Ascending aorta (tissue), 2 donors: ENCODE results near the gene TMPRSS6. TPM values are rescaled to one million over a fixed set of nuclear protein-coding genes. Genes with fewer than 3 reads are reported as not detected.

Experiments used
- DNase-seq, 2 donors: peaks; one replicate each; pipeline ENCODE4 v3.0.0-alpha.2; 2019; ENCODE audit warnings: low spot score in 2 of 2
- H3K27ac ChIP-seq, 2 donors: fragments of 200-600 bp; sonication (generic); one replicate each; pipeline ENCODE4 v1.5.1; 2016 to 2017; ENCODE audit warnings: mild to moderate bottlenecking in 1 of 2
- H3K27me3 ChIP-seq: fragments of 200-600 bp; sonication (generic); one replicate; pipeline ENCODE4 v1.5.1; 2017
- H3K36me3 ChIP-seq, 2 donors: fragments of 200-600 bp; sonication (generic); one replicate each; pipeline ENCODE4 v1.5.1; 2016
- H3K4me1 ChIP-seq, 2 donors: fragments of 200-600 bp; sonication (generic); one replicate each; pipeline ENCODE4 v1.5.1; 2016 to 2017; ENCODE audit warnings: mild to moderate bottlenecking in 1 of 2
- H3K4me3 ChIP-seq, 2 donors: fragments of 200-600 bp; sonication (generic); one replicate each; pipeline ENCODE4 v1.5.1; 2016 to 2017; ENCODE audit warnings: mild to moderate bottlenecking in 1 of 2
- H3K9me3 ChIP-seq, 2 donors: fragments of 200-600 bp; sonication (generic); one replicate each; pipeline ENCODE4 v1.5.1; 2016
- intact Hi-C: fragments of 100-400 bp; cut with DNase I; formaldehyde crosslinking; loops from one replicate; pipeline ENCODE4 v1.15.1; 2023
- total RNA-seq: library from RNA; depleted of rRNA; stranded (reverse); fragments of >200 nt; gene quantifications from one replicate; pipeline ENCODE4 v1.1.0, GENCODE V29; 2016
- TF ChIP-seq, protein P1 (sequence below), 3 experiments: fragments of 200-600 bp in 2 of 3; fragments of 450-650 bp in 1 of 3; sonication (generic) in 2 of 3; IDR thresholded peaks; one replicate each; pipeline ENCODE4 v1.5.1; 2016 to 2019; ENCODE audit warnings: antibody characterized with exemption in 3 of 3, mild to moderate bottlenecking in 1 of 3, moderate library complexity in 1 of 3

TMPRSS6 gene
- total RNA-seq, 1 donor from 2014 or later, result not detected

DNA sequence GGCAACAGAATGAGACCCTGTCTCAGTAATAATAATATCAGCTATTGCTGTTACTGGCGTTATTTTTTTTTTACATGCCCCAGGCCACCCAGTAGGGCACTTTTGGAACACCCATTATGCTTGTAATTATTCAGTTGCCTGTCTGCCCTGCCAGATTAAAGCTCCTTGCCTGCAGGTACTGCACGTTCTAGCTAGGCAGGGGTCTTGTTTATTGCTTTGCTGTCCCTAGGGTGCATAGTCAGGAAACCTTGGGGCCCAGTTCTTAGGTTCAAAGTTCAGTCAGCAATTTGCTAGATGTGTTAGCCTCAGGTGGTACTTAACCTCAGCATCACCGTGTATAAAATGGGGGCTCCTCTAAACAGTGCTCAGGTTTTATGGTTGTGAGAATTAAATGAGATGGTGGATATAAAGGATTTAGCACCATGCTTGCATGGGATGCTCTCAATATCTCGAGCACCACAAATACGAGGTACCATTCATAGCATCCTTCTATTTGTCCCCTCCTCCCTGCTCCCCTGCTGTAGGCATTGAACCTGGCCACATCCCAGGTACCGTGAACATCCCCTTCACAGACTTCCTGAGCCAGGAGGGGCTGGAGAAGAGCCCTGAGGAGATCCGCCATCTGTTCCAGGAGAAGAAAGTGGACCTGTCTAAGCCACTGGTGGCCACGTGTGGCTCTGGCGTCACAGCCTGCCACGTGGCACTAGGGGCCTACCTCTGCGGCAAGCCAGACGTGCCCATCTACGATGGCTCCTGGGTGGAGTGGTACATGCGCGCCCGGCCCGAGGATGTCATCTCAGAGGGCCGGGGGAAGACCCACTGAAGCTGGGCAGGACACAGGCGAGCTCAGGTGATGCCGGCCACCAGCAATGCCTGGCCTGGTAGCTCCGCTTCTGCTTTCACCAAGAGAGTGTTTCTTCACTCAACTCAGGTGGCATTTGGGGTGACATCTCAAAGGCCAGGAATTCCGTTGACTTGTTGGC, 80.5 kb downstream of the TMPRSS6 start:
- TF ChIP-seq, protein P1, sequence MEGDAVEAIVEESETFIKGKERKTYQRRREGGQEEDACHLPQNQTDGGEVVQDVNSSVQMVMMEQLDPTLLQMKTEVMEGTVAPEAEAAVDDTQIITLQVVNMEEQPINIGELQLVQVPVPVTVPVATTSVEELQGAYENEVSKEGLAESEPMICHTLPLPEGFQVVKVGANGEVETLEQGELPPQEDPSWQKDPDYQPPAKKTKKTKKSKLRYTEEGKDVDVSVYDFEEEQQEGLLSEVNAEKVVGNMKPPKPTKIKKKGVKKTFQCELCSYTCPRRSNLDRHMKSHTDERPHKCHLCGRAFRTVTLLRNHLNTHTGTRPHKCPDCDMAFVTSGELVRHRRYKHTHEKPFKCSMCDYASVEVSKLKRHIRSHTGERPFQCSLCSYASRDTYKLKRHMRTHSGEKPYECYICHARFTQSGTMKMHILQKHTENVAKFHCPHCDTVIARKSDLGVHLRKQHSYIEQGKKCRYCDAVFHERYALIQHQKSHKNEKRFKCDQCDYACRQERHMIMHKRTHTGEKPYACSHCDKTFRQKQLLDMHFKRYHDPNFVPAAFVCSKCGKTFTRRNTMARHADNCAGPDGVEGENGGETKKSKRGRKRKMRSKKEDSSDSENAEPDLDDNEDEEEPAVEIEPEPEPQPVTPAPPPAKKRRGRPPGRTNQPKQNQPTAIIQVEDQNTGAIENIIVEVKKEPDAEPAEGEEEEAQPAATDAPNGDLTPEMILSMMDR (IDR thresholded peaks at IDR 0.05), result no peak
- no peak for DNase-seq
- no peaks in the 10 kb centered on the region for H3K4me1 ChIP-seq
- H3K9me3 ChIP-seq, result no peaks in the 10 kb centered on the region
- peaks cover 55 to 62% of the 10 kb centered on the region in 2 donors for H3K36me3 ChIP-seq
- no peak overlapping the region for H3K4me3 ChIP-seq
- H3K27ac ChIP-seq, result no peak overlapping the region
- intact Hi-C loops, result no loop called here
- H3K27me3 ChIP-seq, result no peaks in the 10 kb centered on the region

DNA sequence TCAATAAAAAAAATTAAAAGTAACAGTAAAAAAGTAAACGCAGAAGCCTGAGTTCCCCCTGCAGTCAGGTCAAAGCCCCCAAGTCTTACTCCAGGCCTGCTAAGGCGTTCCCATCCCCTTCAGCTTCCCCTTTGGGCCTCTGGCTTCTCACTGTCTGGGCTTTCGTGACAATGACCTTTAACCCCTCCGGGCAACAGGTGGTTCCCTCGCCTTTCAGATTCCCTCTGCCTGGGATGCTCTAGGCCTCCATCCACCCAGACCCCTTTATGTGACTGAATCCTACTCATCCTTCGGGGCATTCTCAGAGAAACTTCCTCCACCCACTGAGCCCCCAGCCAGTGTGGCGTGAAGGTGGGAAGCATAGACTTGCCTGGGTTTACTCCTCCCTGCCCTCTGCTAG, 82.0 kb downstream of the TMPRSS6 start:
- Histone ChIP-seq H3K27ac (no peak overlapping the region), H3K36me3 (peaks cover 55 to 62% of the 10 kb centered on the region in 2 donors), H3K9me3 (no peaks in the 10 kb centered on the region), H3K4me3 (no peak overlapping the region), H3K4me1 (peaks cover 0 to 6% of the 10 kb centered on the region in 2 donors), H3K27me3 (no peaks in the 10 kb centered on the region)
- DNase-seq, result no peak
- TF ChIP-seq, protein P1 (IDR thresholded peaks at IDR 0.05), result no peak
- intact Hi-C loops, result no loop called here

DNA sequence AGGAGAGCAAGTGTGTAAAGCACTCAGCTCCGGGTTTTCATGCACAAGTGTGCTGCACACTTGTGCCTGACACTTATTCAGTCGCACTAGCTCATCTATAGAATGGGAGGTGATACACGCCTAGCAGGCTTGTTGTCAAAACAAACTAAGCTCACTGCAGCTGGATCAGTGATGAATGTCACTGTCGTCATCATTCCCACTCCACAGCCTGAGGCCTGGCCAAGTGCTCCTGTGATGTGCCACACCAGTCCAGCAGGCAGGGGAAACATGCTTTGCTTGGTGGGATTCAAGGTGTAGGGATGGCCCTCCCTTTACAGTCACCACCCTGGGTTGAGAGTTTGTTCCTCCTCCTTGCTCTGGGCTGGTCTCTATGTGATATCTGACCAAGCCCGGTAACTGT, 83.2 kb downstream of the TMPRSS6 start:
- TF ChIP-seq, protein P1 (IDR thresholded peaks at IDR 0.05), result no peak
- no peak overlapping the region for H3K27ac ChIP-seq
- peaks cover 55 to 62% of the 10 kb centered on the region in 2 donors for H3K36me3 ChIP-seq
- no peaks in the 10 kb centered on the region for H3K9me3 ChIP-seq
- peaks cover 0 to 18% of the 10 kb centered on the region in 2 donors for H3K4me1 ChIP-seq
- no peaks in the 10 kb centered on the region for H3K27me3 ChIP-seq
- intact Hi-C loops, result no loop called here
- no peak for DNase-seq
- no peak overlapping the region for H3K4me3 ChIP-seq

DNA sequence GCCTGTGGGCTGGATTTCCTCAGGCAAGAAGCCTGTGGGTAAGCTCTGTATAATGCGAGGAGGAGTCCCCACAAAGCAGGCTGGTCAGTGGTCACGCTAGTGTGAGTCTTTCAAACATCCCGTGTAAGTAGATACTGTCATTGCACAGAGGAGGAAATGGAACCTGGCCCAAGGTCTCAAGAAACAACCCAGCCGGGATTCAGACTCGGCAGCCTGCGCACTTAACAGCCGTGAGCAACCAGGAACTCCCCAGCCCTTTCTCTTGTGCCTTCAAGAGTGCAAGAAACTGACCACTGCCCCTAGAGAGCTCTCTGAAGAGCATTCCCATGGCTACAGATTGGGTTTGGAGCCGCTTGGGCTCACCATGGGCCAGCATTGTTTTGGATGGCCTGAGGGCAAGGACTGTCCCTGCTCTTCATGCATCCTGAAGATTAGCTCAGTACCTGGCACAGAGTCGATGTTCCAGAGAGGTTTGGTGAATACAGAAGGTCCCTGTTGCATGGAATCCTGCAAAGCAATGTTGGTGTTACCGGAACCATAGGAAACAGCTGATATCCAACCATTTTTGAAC, 83.9 kb downstream of the TMPRSS6 start:
- H3K27ac ChIP-seq, result no peak overlapping the region
- peaks cover 3 to 25% of the 10 kb centered on the region in 2 donors for H3K4me1 ChIP-seq
- no peaks in the 10 kb centered on the region for H3K27me3 ChIP-seq
- TF ChIP-seq, protein P1 (IDR thresholded peaks at IDR 0.05), result no peak
- peaks cover 55 to 62% of the 10 kb centered on the region in 2 donors for H3K36me3 ChIP-seq
- H3K9me3 ChIP-seq, result no peaks in the 10 kb centered on the region
- no peak for DNase-seq
- H3K4me3 ChIP-seq, result no peak overlapping the region
- intact Hi-C loops, result no loop called here

DNA sequence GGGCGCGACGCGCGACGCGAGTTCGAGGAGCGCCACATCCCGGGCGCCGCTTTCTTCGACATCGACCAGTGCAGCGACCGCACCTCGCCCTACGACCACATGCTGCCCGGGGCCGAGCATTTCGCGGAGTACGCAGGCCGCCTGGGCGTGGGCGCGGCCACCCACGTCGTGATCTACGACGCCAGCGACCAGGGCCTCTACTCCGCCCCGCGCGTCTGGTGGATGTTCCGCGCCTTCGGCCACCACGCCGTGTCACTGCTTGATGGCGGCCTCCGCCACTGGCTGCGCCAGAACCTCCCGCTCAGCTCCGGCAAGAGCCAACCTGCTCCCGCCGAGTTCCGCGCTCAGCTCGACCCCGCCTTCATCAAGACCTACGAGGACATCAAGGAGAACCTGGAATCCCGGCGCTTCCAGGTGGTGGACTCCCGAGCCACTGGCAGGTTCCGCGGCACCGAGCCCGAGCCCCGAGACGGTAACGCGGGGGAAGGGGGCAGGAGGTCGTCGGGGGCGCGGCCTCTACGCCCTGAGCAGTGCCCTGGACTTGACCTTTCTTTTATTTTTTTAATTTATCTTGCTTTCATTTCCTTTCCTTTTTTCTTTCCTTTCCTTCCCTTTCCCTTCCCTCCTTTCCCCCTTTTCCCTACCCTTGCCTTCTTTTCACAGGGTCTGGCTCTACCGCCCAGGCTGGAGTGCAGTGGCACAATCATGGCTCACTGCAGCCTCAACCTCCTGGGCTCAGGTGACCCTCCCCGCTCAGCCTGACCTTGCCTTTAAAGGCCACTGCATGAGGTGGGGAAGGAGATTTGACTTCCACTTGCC, 85.0 kb downstream of the TMPRSS6 start:
- peaks cover 7 to 27% of the 10 kb centered on the region in 2 donors for H3K4me1 ChIP-seq
- H3K27ac ChIP-seq, result no peak overlapping the region
- intact Hi-C loops, result no loop called here
- H3K27me3 ChIP-seq, result no peaks in the 10 kb centered on the region
- H3K36me3 ChIP-seq, result peaks cover 46 to 52% of the 10 kb centered on the region in 2 donors
- no peak overlapping the region for H3K4me3 ChIP-seq
- TF ChIP-seq, protein P1 (IDR thresholded peaks at IDR 0.05), result no peak
- H3K9me3 ChIP-seq, result no peaks in the 10 kb centered on the region
- DNase-seq, result no peak
